Measurements from ENCODE around the gene DISC1. TPM values are rescaled to one million over a fixed set of nuclear protein-coding genes. Genes with fewer than 3 reads are reported as not detected.

The DISC1 gene
- total and polyA plus RNA-seq, 2 donors (not counting 3 experiments of a cell fraction or from before 2014, with no cell fraction given), result 3.3 to 14.7 TPM

DNA sequence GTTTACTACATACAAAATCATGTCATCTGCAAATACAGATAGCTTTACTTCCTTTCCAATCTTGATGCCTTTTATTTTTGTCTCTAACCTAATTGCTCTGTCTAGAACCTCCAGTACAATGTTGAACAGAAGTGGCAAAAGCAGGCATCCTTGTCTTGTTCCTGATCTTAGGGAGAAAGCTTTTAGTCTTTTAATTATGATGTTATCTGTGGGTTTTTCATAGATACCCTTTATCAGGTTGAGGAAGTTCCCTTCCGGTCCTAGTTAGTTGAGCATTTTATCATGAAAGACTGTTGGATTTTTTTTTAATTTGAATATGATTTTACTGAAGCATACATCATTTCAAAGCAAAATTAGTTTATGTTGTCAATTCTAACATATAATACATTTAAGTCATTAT, 45.7 kb upstream of the DISC1 start:
- no peaks in the 10 kb centered on the region for H3K9me1 ChIP-seq (replicated peaks; ENCODE audit: control insufficient read depth, extremely low read depth, insufficient read depth, low read length)
- no peak overlapping the region for H3K4me3 ChIP-seq (replicated peaks in 1 of 3; ENCODE audit: insufficient read depth in 1 of 3, low read depth in 1 of 3, low read length in 3 of 3)
- no peaks in the 10 kb centered on the region for H4K20me1 ChIP-seq (replicated peaks; ENCODE audit: control insufficient read depth, extremely low read depth, insufficient read depth, low read length)
- TF ChIP-seq MYC (IDR thresholded peaks at IDR 0.05; ENCODE audit: low read depth, low read length) (no peak), GATA2 (IDR thresholded peaks at IDR 0.05; ENCODE audit: insufficient read depth, insufficient read length, low read depth, low read length) (no peak), JUN (IDR thresholded peaks at IDR 0.05; ENCODE audit: borderline replicate concordance, insufficient read depth, insufficient read length, low read depth) (no peak)
- TF ChIP-seq, protein P1, sequence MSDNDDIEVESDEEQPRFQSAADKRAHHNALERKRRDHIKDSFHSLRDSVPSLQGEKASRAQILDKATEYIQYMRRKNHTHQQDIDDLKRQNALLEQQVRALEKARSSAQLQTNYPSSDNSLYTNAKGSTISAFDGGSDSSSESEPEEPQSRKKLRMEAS (IDR thresholded peaks at IDR 0.05; ENCODE audit: insufficient read depth, insufficient read length), result no peak
- H3K4me2 ChIP-seq (ENCODE audit: insufficient read depth, low read length), result no peak overlapping the region
- dilution Hi-C loops (cut with MboI; ENCODE audit: extremely low pct_ligation_motif_present, low sequenced_read_pairs), result no loop called here
- ChIA-PET POLR2A (no interaction called here), CTCF (interaction anchor here (0.7 kb wide), 1 partner anchor 224 kb away, joined by 5 read pairs; no protein-coding TSS in a partner anchor)
- H3K79me2 ChIP-seq (ENCODE audit: control insufficient read depth, insufficient read depth, low read length), result no peaks in the 10 kb centered on the region
- no peaks in the 10 kb centered on the region for H3K9me3 ChIP-seq (replicated peaks; ENCODE audit: control insufficient read depth, insufficient read depth, low read length)
- no peak overlapping the region for H2AFZ ChIP-seq (ENCODE audit: low read depth, low read length)
- FAIRE-seq (no peak), DNase-seq (ENCODE audit: low read depth, low spot score) (no peak)
- H3K27me3 ChIP-seq (ENCODE audit: control insufficient read depth in 2 of 2, insufficient read depth in 2 of 2, low read length in 2 of 2), result no peaks in the 10 kb centered on the region
- H3K36me3 ChIP-seq (ENCODE audit: control insufficient read depth in 2 of 2, extremely low read depth in 1 of 2, insufficient read depth in 2 of 2, low read length in 2 of 2), result no peaks in the 10 kb centered on the region
- no TSS peak for BruUV-seq (replicated peaks)
- no peak overlapping the region for H3K27ac ChIP-seq (ENCODE audit: insufficient read depth, low read depth, low read length)
- peaks cover 8% of the 10 kb centered on the region for H3K4me1 ChIP-seq (ENCODE audit: control insufficient read depth, extremely low read depth, insufficient read depth, low read length)
- intact Hi-C loops (cut with micrococcal nuclease), result no loop called here
- no peak overlapping the region for H3K9ac ChIP-seq (replicated peaks; ENCODE audit: extremely low read depth, insufficient read depth, low read length)

DNA sequence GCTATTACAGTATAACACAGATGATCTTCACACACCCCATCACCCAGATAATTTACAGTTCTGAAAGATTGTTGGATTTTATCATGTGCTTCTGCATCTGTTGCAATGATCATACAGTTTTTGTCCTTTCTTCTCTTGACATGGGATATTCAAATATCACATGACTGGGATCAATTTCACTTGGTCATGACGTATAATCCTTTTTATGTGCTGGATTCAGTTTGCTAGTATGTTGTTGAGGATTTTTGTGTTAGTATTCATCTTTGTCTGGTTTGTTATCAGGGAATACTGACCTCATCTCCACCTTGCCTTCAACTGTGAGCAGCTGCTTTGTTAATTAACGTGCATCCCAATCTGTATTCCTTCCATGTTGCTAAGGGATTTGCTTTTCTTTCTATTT, 44.7 kb upstream of the DISC1 start:
- no peak for DNase-seq (ENCODE audit: low read depth, low spot score)
- H3K36me3 ChIP-seq (ENCODE audit: control insufficient read depth in 2 of 2, extremely low read depth in 1 of 2, insufficient read depth in 2 of 2, low read length in 2 of 2), result no peaks in the 10 kb centered on the region
- CTCF ChIA-PET, result interaction anchor here (0.7 kb wide), 1 partner anchor 244 kb away, joined by 3 read pairs; the partner anchor contains the start of genes EXOC8 and SPRTN
- intact Hi-C loops (cut with micrococcal nuclease) (no loop called here), dilution Hi-C loops (cut with MboI; ENCODE audit: extremely low pct_ligation_motif_present, low sequenced_read_pairs) (no loop called here)
- TF ChIP-seq JUN (IDR thresholded peaks at IDR 0.05; ENCODE audit: borderline replicate concordance, insufficient read depth, insufficient read length, low read depth), result no peak
- no peak for TF ChIP-seq MYC (IDR thresholded peaks at IDR 0.05; ENCODE audit: low read depth, low read length)
- no peak for TF ChIP-seq FOS (IDR thresholded peaks at IDR 0.05; ENCODE audit: borderline replicate concordance, insufficient read depth, low read length)
- no peak for TF ChIP-seq POLR2AphosphoS5 (IDR thresholded peaks at IDR 0.05; ENCODE audit: insufficient read depth, low read depth, low read length)
- TF ChIP-seq EZH2 (IDR thresholded peaks at IDR 0.05; ENCODE audit: borderline replicate concordance, low read depth, low read length, severe bottlenecking), result no peak
- TF ChIP-seq GATA2 (IDR thresholded peaks at IDR 0.05; ENCODE audit: insufficient read depth, insufficient read length, low read depth, low read length), result no peak
- TF ChIP-seq, protein P2, sequence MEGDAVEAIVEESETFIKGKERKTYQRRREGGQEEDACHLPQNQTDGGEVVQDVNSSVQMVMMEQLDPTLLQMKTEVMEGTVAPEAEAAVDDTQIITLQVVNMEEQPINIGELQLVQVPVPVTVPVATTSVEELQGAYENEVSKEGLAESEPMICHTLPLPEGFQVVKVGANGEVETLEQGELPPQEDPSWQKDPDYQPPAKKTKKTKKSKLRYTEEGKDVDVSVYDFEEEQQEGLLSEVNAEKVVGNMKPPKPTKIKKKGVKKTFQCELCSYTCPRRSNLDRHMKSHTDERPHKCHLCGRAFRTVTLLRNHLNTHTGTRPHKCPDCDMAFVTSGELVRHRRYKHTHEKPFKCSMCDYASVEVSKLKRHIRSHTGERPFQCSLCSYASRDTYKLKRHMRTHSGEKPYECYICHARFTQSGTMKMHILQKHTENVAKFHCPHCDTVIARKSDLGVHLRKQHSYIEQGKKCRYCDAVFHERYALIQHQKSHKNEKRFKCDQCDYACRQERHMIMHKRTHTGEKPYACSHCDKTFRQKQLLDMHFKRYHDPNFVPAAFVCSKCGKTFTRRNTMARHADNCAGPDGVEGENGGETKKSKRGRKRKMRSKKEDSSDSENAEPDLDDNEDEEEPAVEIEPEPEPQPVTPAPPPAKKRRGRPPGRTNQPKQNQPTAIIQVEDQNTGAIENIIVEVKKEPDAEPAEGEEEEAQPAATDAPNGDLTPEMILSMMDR (IDR thresholded peaks at IDR 0.05; ENCODE audit: extremely low read depth in 1 of 2, insufficient read depth in 1 of 2, low read depth in 1 of 2, low read length in 2 of 2), result no peak
- no peak for TF ChIP-seq POLR2A (IDR thresholded peaks at IDR 0.05; ENCODE audit: low read depth, low read length)
- TF ChIP-seq, protein P1 (IDR thresholded peaks at IDR 0.05; ENCODE audit: insufficient read depth, insufficient read length), result no peak
- H3K4me3 ChIP-seq (replicated peaks in 1 of 3; ENCODE audit: insufficient read depth in 1 of 3, low read depth in 1 of 3, low read length in 3 of 3), result no peak overlapping the region
- FAIRE-seq, result no peak
- BruUV-seq (replicated peaks), result no TSS peak
- H3K9ac ChIP-seq (replicated peaks; ENCODE audit: extremely low read depth, insufficient read depth, low read length), result no peak overlapping the region
- no peaks in the 10 kb centered on the region for H3K9me3 ChIP-seq (replicated peaks; ENCODE audit: control insufficient read depth, insufficient read depth, low read length)
- no peak overlapping the region for H3K27ac ChIP-seq (ENCODE audit: insufficient read depth, low read depth, low read length)
- H2AFZ ChIP-seq (ENCODE audit: low read depth, low read length), result no peak overlapping the region
- H3K4me2 ChIP-seq (ENCODE audit: insufficient read depth, low read length), result no peak overlapping the region
- no peaks in the 10 kb centered on the region for H3K79me2 ChIP-seq (ENCODE audit: control insufficient read depth, insufficient read depth, low read length)
- no peaks in the 10 kb centered on the region for H4K20me1 ChIP-seq (replicated peaks; ENCODE audit: control insufficient read depth, extremely low read depth, insufficient read depth, low read length)
- H3K9me1 ChIP-seq (replicated peaks; ENCODE audit: control insufficient read depth, extremely low read depth, insufficient read depth, low read length), result no peaks in the 10 kb centered on the region
- POLR2A ChIA-PET, result no interaction called here
- no peaks in the 10 kb centered on the region for H3K27me3 ChIP-seq (ENCODE audit: control insufficient read depth in 2 of 2, insufficient read depth in 2 of 2, low read length in 2 of 2)
- H3K4me1 ChIP-seq (ENCODE audit: control insufficient read depth, extremely low read depth, insufficient read depth, low read length), result peaks cover 8% of the 10 kb centered on the region
